Body of pancreas (tissue), 4 donors: Measurements from ENCODE around the gene BDP1. TPM values are rescaled to one million over a fixed set of nuclear protein-coding genes. Genes with fewer than 3 reads are reported as not detected.
"Not testable (repeated sequence)": the region's sequence is repeated elsewhere in the genome, so short reads cannot be mapped to it uniquely, and the experiment has no call there.

Source experiments
- ATAC-seq: fragments of 150-250 bp; one replicate; pipeline ENCODE4 v1.9.1; 2016
- DNase-seq, 4 donors: peaks; one replicate each; pipeline ENCODE4 v3.0.0-alpha.2; 2019
- H3K27ac ChIP-seq, 4 donors: fragments of 200-600 bp; sonication (generic); 1 replicate in 3 of 4; 2 replicates in 1 of 4; pipeline versions ENCODE4 v1.5.1 to v1.6.1; 2016 to 2019; ENCODE audit warnings: mild to moderate bottlenecking in 1 of 4, mixed read lengths in 1 of 4, moderate library complexity in 1 of 4
- H3K27me3 ChIP-seq, 2 donors: fragments of 200-600 bp; sonication (generic); one replicate each; pipeline ENCODE4 v1.6.0; 2016; ENCODE audit warnings: mild to moderate bottlenecking in 1 of 2
- H3K36me3 ChIP-seq, 2 donors: fragments of 200-600 bp; sonication (generic); replicated peaks in 1 of 2; 2 replicates each; pipeline ENCODE4 v1.5.1; 2016; ENCODE audit warnings: low read depth in 2 of 2; ENCODE audit not compliant: insufficient read depth in 1 of 2
- H3K4me1 ChIP-seq: fragments of 200-600 bp; sonication (generic); one replicate; pipeline ENCODE4 v1.6.0; 2016
- H3K4me3 ChIP-seq, 2 donors: fragments of 200-600 bp; sonication (generic); 1 replicate in 1 of 2; 2 replicates in 1 of 2; pipeline ENCODE4 v1.5.1; 2016 to 2019
- H3K9me3 ChIP-seq, 3 donors: fragments of 200-600 bp; sonication (generic); 1 replicate in 2 of 3; 2 replicates in 1 of 3; pipeline ENCODE4 v1.5.1; 2016
- POLR2A ChIP-seq, 3 donors: fragments of 450-650 bp; IDR thresholded peaks; one replicate each; pipeline ENCODE4 v1.6.1; 2016; ENCODE audit warnings: antibody characterized with exemption in 3 of 3, mild to moderate bottlenecking in 2 of 3
- WGBS, 2 donors: methylation state at CpG; one replicate each; pipeline ENCODE4 v1.1.5; 2017; 5-methylcytosine and 5-hydroxymethylcytosine counted together
- intact Hi-C: fragments of 100-400 bp; cut with DNase I; formaldehyde crosslinking; loops from one replicate; pipeline ENCODE4 v1.15.1; 2023
- total RNA-seq, 2 donors: library from RNA; depleted of rRNA; stranded (reverse); fragments of >200 nt; gene quantifications; one replicate each; pipeline ENCODE4 v1.1.0, GENCODE V29; 2016
- TF ChIP-seq, protein P1 (sequence below), 7 experiments: fragments of 450-650 bp in 4 of 7; fragments of 200-600 bp in 3 of 7; sonication (generic) in 3 of 7; IDR thresholded peaks; one replicate each; pipeline ENCODE4 v1.5.1; 2016 to 2019; ENCODE audit warnings: antibody characterized with exemption in 7 of 7

Gene BDP1
- total RNA-seq, 2 donors from 2014 or later, result 21.0 to 27.4 TPM

DNA sequence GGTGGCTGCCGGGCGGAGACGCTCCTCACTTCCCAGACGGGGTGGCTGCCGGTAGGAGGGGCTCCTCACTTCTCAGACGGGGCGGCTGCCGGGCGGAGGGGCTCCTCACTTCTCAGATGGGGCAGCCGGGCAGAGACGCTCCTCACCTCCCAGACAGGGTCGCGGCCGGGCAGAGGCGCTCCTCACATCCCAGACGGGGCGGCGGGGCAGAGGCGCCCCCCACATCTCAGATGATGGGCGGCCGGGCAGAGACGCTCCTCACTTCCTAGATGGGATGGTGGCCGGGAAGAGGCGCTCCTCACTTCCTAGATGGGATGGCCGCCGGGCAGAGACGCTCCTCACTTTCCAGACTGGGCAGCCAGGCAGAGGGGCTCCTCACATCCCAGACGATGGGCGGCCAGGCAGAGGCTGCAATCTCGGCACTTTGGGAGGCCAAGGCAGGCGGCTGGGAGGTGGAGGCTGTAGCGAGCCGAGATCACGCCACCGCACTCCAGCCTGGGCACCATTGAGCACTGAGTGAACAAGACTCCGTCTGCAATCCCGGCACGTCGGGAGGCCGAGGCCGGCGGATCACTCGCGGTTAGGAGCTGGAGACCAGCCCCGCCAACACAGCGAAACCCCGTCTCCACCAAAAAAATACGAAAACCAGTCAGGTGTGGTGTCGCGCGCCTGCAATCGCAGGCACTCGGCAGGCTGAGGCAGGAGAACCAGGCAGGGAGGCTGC lies 96.7 kb downstream of the BDP1 start:
- intact Hi-C loops, ATAC-seq, DNase-seq: not testable (repeated sequence)

DNA sequence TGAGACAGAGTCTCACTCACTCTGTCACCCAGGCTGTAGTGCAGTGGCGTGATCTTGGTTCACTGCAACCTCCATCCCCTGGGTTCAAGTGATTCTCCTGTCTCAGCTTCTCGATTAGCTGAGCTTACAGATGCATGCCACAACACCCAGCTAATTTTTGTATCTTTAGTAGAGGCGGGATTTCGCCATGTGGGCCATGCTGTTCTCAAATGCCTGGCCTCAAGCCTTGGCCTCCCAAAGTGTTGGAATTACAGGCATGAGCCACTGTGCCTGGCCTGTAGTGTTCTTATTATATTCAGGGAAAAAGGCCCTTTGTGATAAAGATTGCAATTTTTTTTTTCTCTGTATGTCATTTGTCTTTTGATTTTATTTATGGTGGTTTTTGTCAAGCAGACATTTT lies 107.7 kb downstream of the BDP1 start:
- ATAC-seq (no peak), DNase-seq (no peak)
- TF ChIP-seq, protein P1, sequence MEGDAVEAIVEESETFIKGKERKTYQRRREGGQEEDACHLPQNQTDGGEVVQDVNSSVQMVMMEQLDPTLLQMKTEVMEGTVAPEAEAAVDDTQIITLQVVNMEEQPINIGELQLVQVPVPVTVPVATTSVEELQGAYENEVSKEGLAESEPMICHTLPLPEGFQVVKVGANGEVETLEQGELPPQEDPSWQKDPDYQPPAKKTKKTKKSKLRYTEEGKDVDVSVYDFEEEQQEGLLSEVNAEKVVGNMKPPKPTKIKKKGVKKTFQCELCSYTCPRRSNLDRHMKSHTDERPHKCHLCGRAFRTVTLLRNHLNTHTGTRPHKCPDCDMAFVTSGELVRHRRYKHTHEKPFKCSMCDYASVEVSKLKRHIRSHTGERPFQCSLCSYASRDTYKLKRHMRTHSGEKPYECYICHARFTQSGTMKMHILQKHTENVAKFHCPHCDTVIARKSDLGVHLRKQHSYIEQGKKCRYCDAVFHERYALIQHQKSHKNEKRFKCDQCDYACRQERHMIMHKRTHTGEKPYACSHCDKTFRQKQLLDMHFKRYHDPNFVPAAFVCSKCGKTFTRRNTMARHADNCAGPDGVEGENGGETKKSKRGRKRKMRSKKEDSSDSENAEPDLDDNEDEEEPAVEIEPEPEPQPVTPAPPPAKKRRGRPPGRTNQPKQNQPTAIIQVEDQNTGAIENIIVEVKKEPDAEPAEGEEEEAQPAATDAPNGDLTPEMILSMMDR (IDR thresholded peaks at IDR 0.05), result no peak
- TF ChIP-seq POLR2A (IDR thresholded peaks at IDR 0.05), result no peak
- H3K27me3 ChIP-seq, result no peaks in the 10 kb centered on the region
- H3K36me3 ChIP-seq, result peaks cover 9 to 22% of the 10 kb centered on the region in 2 donors
- no peak overlapping the region for H3K27ac ChIP-seq
- WGBS, 2 donors, result 93 to 98% methylated on average over 4 of the region's 4 CpGs
- H3K4me3 ChIP-seq, result no peak overlapping the region
- intact Hi-C loops, result no loop called here
- H3K9me3 ChIP-seq, result no peaks in the 10 kb centered on the region
- H3K4me1 ChIP-seq, result no peaks in the 10 kb centered on the region

More for the DNA sequence above, 96.7 kb downstream of the BDP1 start:
- H3K27me3 ChIP-seq, H3K9me3 ChIP-seq, H3K4me3 ChIP-seq, H3K27ac ChIP-seq, H3K4me1 ChIP-seq: not testable (repeated sequence)
- WGBS, 2 donors, result 96% methylated on average over 34 of the region's 53 CpGs; no CpG with 5 or more reads in 1 of the 2 donors
- H3K36me3 ChIP-seq, result peaks cover 13 to 22% of the 10 kb centered on the region in 2 donors

DNA sequence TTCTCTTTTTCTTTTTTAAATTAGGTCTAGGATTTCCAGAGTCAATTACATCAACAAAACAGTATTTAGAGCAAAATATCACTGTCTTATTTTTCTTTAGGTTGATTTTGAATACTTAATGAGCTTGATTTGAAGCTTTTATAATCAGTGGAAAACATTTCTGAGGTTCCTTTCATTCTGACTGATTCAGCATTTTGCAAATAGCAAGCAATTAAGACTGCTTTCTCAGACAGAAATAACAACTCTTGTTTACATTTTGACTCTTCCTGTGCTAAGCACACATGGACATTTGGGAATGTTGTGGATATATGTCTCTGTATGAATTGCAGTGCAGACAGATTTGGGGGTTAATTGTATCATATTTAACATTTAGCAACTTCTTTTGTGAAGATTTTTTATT lies 109.4 kb downstream of the BDP1 start:
- ATAC-seq, result no peak
- intact Hi-C loops, result no loop called here
- Histone ChIP-seq H3K9me3 (no peaks in the 10 kb centered on the region), H3K27me3 (no peaks in the 10 kb centered on the region), H3K4me1 (no peaks in the 10 kb centered on the region), H3K4me3 (no peak overlapping the region), H3K27ac (no peak overlapping the region), H3K36me3 (peaks cover 6 to 20% of the 10 kb centered on the region in 2 donors)
- no peak for DNase-seq
- TF ChIP-seq, protein P1 (IDR thresholded peaks at IDR 0.05), result no peak
- no peak for TF ChIP-seq POLR2A (IDR thresholded peaks at IDR 0.05)

DNA sequence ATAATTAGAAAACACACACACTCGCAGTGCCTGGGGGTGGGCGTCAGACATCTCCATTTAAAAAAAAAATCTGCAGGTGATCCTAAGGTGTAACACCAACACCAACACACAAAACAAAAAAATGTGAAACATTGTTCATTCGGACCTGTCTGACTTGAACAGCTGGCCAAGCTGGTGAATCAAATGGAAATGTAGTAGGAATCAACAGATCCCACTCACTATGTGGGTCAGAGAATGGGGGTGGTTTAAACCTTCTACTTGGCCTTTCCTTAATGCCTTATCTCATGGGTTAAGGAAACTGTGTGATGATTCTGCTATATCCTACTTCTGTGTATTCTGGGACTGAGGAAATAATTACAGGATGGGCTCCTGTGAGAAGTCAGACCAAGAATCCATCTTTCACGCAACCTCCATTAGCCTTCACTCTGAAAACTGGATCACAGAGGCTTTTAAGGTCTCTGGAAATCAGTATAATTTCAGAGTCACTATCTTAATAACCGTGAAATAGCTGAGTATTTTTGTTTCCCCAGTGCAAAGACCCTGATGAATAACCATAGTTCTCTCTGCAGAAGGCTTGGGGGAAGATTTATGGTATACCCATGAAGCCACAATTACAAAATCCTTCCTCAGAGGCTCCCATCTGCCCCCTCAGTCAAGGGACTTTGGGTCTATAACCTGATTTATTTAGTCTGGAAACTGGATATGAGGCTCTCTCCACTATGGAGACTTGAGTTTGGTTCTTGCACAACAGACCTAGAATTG lies 114.5 kb downstream of the BDP1 start:
- no peak for ATAC-seq
- Histone ChIP-seq H3K36me3 (peaks cover 0 to 5% of the 10 kb centered on the region in 2 donors), H3K4me1 (no peaks in the 10 kb centered on the region), H3K9me3 (no peaks in the 10 kb centered on the region), H3K27ac (no peak overlapping the region), H3K4me3 (no peak overlapping the region), H3K27me3 (no peaks in the 10 kb centered on the region)
- TF ChIP-seq, protein P1 (IDR thresholded peaks at IDR 0.05), result no peak
- no peak for TF ChIP-seq POLR2A (IDR thresholded peaks at IDR 0.05)
- intact Hi-C loops, result no loop called here
- DNase-seq, result no peak
- 77 to 80% methylated on average over 5 of the region's 5 CpGs for WGBS, 2 donors

DNA sequence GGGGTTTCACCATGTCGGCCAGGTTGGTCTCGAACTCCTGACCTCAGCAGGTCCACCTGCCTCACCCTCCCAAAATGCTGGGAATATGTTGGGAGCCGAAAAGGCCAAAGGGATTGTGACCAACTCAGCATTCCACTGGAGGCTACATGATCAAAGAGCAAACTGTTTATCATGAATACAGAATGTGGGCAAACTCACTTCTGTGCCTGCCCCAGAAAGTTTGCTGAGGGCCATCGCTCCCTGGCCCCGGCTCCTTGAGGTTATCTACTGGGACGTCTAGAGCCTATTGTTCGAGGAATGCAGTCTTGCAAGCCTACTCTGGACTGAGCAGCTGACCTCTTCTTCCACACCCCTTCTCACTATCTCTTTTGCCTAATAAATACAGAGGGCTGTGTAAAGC lies 116.4 kb downstream of the BDP1 start:
- H3K9me3 ChIP-seq, H3K27ac ChIP-seq, DNase-seq, intact Hi-C loops, H3K4me1 ChIP-seq, H3K27me3 ChIP-seq, H3K4me3 ChIP-seq, ATAC-seq, H3K36me3 ChIP-seq: not testable (repeated sequence)
- WGBS, 2 donors, result 83 to 88% methylated on average over 6 to 7 of the region's 7 CpGs
